ENCODE data around the gene CTNNAL1.

Gene CTNNAL1

GRCh38 chr9:109026306-109026705 is 13.0 kb upstream of the CTNNAL1 start:
- Histone ChIP-seq H3K9ac (no peak overlapping the region), H3K79me2 (ENCODE audit: insufficient read depth, low read depth) (no peaks in the 10 kb centered on the region), H3K27me3 (ENCODE audit: insufficient read depth, low read depth) (no peaks in the 10 kb centered on the region), H3K4me3 (IDR thresholded peaks at IDR 0.05; ENCODE audit: insufficient read depth, low read depth, low read length) (no peak overlapping the region), H3K4me1 (ENCODE audit: low read depth, poor library complexity, severe bottlenecking) (no peaks in the 10 kb centered on the region), H3K27ac (no peak overlapping the region), H3K36me3 (ENCODE audit: insufficient read depth) (no peaks in the 10 kb centered on the region; the same call in 1 of the 2 replicates), H4K20me1 (ENCODE audit: insufficient read depth) (no peaks in the 10 kb centered on the region), H3K4me2 (no peak overlapping the region), H2AFZ (ENCODE audit: low read depth) (no peak overlapping the region)
- no peak for TF ChIP-seq CTCF (conservative IDR thresholded peaks at IDR 0.05; ENCODE audit: low read depth, low read length)

GRCh38 chr9:109022873-109023272 is 9.6 kb upstream of the CTNNAL1 start:
- Histone ChIP-seq H4K20me1 (ENCODE audit: insufficient read depth) (no peaks in the 10 kb centered on the region), H3K27me3 (ENCODE audit: insufficient read depth, low read depth) (no peaks in the 10 kb centered on the region), H3K4me2 (no peak overlapping the region), H2AFZ (ENCODE audit: low read depth) (no peak overlapping the region), H3K36me3 (ENCODE audit: insufficient read depth) (no peaks in the 10 kb centered on the region), H3K9ac (no peak overlapping the region), H3K4me3 (IDR thresholded peaks at IDR 0.05; ENCODE audit: insufficient read depth, low read depth, low read length) (no peak overlapping the region), H3K27ac (no peak overlapping the region), H3K79me2 (ENCODE audit: insufficient read depth, low read depth) (no peaks in the 10 kb centered on the region), H3K4me1 (ENCODE audit: low read depth, poor library complexity, severe bottlenecking) (no peaks in the 10 kb centered on the region)
- no peak for TF ChIP-seq CTCF (conservative IDR thresholded peaks at IDR 0.05; ENCODE audit: low read depth, low read length)

- Histone ChIP-seq H2AFZ (ENCODE audit: low read depth) (no peak overlapping the region), H4K20me1 (ENCODE audit: insufficient read depth) (no peaks in the 10 kb centered on the region), H3K27me3 (ENCODE audit: insufficient read depth, low read depth) (no peaks in the 10 kb centered on the region), H3K4me3 (IDR thresholded peaks at IDR 0.05; ENCODE audit: insufficient read depth, low read depth, low read length) (no peak overlapping the region), H3K27ac (no peak overlapping the region), H3K79me2 (ENCODE audit: insufficient read depth, low read depth) (no peaks in the 10 kb centered on the region), H3K9ac (no peak overlapping the region), H3K4me2 (no peak overlapping the region), H3K4me1 (ENCODE audit: low read depth, poor library complexity, severe bottlenecking) (no peaks in the 10 kb centered on the region), H3K36me3 (ENCODE audit: insufficient read depth) (no peaks in the 10 kb centered on the region)
- TF ChIP-seq CTCF (conservative IDR thresholded peaks at IDR 0.05; ENCODE audit: low read depth, low read length): no peak
These were observed 7.5 kb upstream of the CTNNAL1 start for GRCh38 chr9:109020581-109021511.

GRCh38 chr9:109020113-109020512 is 6.8 kb upstream of the CTNNAL1 start:
- no peak overlapping the region for H3K27ac ChIP-seq
- H3K79me2 ChIP-seq (ENCODE audit: insufficient read depth, low read depth): no peaks in the 10 kb centered on the region
- H3K9ac ChIP-seq: no peak overlapping the region
- H3K36me3 ChIP-seq (ENCODE audit: insufficient read depth): no peaks in the 10 kb centered on the region
- H2AFZ ChIP-seq (ENCODE audit: low read depth): no peak overlapping the region
- H4K20me1 ChIP-seq (ENCODE audit: insufficient read depth): no peaks in the 10 kb centered on the region
- no peaks in the 10 kb centered on the region for H3K27me3 ChIP-seq (ENCODE audit: insufficient read depth, low read depth)
- H3K4me3 ChIP-seq (IDR thresholded peaks at IDR 0.05; ENCODE audit: insufficient read depth, low read depth, low read length): no peak overlapping the region
- no peak overlapping the region for H3K4me2 ChIP-seq
- no peak for TF ChIP-seq CTCF (conservative IDR thresholded peaks at IDR 0.05; ENCODE audit: low read depth, low read length)
- H3K4me1 ChIP-seq (ENCODE audit: low read depth, poor library complexity, severe bottlenecking): no peaks in the 10 kb centered on the region

All from KMS-11 (cell line).